NCI-H187 (cell line): ENCODE measurements around the gene SNX1.

Experiments
- DNase-seq, 2 experiments: peaks; one replicate each; lab custom pipeline; 2025; lab: John Stamatoyannopoulos, UW

The SNX1 gene

DNA sequence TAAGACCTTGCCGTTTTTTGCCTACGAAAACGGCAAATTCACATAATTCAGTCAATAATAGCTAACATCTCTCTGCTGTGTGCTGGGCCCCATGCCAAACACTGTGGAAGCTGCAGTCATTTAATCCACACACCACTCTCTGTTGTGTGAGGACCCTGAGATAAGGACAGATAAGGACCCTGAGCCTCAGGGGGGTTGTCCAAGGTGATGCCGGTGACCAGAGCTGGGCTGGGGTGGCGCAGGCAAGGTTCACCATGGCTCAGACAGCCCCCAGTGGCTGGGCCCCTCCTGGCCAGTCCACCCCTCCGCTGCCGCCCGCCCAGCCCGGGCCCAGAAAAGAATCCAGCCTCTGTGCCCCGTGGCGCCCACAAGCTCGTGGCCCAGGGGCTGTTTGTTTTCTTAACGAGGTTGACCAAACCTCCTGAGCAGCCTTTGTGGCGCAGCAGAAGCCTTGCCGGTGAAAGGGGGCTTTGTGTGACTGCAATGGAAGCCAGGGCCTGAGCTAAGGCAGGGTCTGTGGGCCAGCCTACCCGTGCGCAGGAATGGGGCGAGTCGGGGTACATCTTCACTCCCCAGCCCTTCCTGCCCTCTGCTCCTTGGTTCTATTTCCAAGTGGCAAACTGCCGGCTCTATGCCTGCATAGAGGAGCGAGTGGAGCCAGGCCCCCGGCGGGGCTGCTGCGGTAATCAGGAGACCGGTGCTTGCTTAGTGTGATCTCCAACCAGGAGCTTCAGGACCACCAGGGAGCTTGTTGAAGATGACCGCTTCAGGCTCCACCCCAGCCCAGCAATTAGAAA is 51.3 kb downstream of the SNX1 start:
- no peak for DNase-seq

DNA sequence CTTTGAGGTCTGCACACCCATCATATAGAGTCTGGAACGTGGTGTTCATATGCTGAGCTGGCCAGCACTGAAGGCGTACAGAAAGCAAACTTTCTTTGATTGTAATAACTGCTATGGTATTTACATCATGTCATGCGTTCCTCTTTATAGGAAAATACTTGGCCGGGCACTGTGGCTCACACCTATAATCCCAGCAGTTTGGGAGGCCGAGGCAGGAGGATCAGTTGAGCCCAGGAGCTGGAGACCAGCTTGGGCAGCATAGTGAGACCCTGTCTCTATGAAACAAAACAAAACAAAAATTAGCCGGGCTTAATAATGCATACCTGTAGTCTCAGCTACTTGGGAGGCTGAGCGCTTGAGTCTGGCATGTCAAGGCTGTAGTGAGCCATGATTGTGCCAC is 52.4 kb downstream of the SNX1 start:
- DNase-seq, result no peak

DNA sequence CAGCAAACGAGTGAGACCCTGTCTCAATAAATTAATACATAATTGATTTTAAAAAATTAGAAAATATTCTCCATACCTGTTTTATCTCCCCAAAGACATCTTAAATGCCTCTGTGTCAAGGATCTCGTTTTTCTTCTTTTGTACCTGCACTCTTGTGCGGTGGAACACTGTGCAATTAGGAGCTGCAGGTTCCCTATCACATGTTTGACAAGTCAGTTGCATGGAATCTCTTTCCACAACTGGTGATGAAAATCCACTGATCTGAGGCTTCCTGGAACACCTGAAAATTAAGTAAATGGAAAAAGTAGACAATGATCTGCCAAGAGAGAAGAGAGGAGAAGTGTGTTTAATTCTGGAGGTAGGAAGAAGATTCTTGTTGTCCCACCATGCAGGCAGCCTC is 52.8 kb downstream of the SNX1 start:
- no peak for DNase-seq

DNA sequence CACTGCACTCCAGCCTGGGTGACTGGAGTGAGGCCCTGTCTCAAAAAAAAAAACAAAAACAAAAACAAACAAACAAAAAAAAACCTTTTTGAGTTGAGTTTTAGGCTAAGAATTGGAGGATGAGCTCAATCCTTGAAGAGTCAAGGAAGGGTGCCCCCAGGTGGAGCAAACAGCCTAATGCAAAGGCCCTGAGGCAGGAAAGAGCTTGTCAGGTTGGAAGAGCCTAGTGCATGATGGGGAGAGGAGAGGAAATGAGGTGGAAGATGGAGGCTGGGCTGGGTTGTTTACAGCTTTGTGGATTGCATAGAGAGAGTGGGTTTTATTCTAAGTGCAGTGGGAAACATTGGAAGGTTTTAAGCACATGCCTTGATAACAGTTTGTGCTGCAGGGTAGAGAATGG is 53.6 kb downstream of the SNX1 start:
- no peak for DNase-seq

DNA sequence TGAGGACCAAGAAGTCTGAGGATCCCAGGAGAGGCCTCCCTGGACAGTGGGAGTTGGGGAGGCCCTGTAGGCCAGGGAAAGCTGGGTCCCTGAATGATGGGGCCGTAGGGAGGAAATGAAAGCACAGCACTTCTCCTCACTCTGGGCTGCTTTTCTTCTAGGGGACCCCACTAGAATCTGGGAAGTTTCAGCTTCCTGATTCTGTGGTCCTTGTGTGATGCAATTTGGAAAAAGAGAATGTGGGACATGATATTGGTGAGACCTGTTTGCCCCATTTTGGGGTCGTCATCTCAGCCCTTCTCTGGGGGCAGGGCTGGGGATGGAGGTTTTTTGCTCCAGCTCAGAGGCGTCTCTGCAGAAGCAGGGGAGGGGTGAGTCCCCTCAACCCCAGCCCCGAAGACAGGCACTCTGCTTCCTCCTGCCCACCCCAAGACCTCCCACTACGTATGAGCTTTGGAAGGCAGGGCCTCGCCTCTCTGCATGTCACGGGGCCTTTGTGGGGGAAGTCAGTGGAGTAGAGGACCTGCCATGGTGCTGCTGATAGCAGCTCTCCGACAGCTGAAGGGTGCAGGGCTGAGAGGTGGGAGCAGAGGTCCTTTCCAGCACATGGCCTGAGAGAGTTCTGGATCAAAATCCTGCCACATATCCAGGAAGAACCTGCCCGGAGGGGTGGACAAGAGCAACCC is 54.3 kb downstream of the SNX1 start:
- no peak for DNase-seq

DNA sequence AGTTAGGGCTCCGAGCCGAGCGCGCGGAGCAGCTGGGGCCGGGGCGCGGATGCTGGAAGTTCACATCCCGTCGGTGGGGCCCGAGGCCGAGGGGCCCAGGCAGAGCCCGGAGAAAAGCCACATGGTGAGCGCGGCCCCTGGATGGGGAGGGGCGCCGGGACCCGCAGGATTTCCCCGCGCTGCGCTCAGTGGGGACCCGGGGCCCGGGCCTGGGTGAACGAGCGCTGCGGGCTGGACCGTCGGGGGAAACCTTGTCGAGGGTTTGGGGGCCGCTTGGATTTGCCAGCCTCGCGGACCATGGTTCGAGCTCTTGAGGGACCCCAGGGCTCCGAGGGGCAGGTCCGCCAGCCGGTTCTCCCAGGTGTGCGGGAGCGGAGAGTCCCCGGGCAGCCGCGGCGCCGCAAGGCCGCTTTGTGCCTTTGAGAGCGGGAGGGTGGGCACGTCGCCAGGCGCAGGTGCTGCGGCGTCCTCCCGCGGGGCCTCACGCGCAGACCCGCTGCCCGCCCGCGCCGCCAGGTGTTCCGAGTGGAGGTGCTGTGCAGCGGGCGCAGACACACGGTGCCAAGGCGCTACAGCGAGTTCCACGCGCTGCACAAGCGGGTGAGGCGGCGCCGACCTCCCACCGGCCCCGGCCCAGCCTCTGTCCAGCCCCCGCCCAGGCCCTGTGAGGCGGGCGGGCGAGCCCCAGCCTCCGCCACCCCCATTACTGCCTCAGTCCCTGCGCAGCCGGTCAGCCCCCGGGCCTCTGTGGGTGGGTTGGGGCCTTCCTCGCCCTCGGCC is 56.1 kb downstream of the SNX1 start, which contains the start of gene SNX22:
Gene SNX22 (plus strand): TSS at position 5 of the 780 bp plus-strand sequence. CDS start 45 bp downstream, at position 50.
- DNase-seq, result no peak

DNA sequence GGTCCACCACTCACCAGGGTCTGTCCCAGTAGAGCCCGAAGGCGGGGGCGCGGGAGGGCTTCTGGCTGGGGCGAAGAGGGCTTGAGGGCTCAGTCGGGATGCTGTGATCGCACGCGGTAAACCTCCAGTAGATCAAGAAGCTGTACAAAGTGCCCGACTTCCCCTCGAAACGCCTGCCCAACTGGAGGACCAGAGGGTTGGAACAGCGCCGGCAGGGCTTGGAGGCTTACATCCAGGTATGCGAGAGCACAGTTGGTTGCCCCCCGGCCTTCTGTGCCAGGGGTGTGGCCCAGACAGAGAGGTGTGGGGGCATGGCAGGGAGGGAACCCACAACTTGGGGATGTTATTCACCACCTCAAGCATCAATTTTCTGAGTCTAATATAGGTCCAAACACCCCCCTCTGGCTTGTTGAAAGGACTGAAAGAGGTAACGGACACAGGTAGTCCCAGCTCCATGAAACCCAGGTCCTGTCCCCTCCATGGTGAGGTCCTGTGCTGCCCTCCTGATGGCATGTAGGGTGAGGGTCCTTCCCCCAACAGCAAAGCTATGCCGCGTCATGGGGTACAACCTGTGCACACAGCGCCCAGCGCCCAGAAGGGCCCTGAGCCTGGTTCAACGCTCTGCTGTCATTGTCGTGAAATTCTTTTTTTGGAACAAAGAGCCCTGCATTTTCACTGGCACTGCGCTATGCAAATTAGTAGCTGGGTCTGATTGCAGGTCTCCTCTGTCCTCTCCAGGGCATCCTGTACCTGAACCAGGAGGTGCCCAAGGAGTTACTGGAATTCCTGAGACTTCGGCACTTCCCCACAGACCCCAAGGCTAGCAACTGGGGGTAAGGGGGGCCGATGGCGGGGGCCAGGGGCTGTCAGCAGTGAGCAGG is 57.0 kb downstream of the SNX1 start:
- DNase-seq, result no peak

DNA sequence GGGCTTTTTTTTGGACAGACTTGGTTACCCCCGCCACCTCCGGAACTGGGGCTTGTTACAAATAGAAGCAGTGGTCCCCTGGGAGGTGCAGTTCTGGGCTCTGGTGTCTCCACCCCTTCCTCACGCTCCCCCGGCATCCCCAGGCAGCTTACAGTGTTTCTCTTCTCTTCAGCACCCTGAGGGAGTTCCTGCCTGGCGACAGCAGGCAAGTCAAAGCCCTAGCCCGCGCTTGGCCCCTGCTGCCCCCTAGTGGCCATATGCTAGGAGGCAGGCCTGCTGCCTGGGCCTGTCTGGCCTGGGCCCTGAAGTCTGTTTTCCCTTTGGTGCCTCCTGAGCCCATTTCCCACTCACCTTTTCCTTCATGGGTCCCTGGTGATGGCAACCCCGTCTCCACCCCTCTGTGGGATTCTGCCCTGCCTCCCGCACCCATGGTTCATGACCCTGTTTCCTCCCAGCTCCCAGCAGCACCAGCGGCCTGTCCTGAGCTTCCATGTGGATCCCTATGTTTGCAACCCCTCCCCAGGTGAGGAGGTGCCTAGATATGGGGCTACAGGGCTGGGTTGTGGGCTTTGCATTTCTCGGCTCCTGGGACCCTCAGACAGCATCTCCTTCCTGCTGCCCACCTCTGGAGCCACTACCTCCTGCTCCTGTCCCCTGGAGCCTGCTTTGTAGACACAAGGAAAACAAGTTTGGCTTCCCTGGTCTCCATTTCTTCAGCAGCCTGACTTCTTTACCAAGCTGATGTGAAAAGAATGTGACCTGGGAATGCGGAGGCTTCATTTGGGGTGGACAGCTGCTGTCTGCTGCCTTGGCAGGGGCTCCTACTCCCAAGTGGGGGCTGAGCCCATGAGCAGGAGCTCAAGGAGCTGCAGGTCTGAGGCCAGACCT is 57.9 kb downstream of the SNX1 start:
- peak; percentile 49 to 61 for DNase-seq

DNA sequence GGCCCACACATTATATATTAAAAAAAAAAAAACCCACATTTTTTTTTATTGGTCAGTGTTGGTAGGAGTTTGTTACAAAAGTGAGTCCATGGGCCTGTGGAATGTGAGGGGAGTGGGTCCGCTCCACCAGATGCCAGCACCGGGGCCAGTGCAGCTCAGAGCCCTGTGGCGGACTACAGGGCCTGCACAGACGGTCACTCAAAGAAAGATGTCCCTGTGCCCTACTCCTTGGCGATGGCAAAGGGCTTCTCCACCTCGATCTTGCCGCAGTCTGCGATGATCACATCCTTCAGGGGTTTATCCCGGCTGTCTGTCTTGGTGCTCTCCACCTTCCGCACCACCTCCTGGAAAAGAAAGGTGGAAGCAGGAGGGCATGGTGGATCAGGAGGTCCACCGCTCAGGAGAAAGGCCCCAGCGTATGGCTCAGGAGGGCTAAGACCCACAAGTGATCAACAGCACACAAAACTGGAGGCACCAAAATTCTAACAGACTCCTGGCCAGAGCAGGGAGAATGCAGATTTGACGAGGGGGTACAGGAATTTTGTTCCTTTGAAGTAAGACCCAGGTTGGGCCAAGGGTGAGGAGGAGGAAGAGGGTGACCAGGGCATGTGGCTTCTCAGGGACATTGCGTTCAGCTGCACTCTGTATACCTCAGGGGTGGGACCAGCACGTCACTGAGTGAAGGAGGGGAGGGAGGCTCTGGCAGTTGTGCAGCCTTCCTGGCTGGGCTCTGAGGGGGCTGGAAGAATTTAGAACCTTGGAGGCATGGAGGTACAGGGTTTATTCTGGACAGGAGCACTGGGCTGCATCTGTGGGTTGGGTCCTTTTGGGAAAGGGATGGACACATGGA is 60.2 kb downstream of the SNX1 start:
- DNase-seq, result no peak

DNA sequence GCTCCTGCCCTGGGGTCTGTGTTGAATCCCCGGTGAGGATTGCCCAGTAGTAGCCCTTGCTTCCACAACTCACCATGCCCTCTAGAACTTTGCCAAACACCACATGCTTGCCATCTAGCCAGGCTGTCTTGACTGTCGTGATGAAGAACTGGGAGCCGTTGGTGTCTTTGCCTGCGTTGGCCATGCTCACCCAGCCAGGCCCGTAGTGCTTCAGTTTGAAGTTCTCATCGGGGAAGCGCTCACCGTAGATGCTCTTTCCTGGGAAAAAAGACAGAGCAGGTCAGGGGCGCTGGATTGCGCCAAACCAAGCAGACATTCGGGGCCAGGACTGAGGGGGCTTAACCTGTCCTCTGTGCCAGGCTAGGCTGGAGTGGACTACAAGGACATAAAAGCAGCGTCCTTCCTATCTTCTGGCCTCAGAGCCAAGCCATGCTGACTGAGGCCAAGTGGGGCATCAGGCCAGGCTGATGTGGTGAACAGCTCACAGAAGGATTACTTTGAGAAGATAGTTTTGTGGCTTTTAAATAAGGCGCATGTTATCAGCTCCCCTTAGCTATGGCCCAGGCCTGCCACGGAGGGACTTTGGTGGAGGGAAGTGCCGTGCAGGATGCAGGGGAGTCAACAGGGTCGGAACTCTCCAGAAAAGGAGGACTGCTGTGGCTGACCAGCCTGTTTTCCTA is 61.0 kb downstream of the SNX1 start:
- no peak for DNase-seq

DNA sequence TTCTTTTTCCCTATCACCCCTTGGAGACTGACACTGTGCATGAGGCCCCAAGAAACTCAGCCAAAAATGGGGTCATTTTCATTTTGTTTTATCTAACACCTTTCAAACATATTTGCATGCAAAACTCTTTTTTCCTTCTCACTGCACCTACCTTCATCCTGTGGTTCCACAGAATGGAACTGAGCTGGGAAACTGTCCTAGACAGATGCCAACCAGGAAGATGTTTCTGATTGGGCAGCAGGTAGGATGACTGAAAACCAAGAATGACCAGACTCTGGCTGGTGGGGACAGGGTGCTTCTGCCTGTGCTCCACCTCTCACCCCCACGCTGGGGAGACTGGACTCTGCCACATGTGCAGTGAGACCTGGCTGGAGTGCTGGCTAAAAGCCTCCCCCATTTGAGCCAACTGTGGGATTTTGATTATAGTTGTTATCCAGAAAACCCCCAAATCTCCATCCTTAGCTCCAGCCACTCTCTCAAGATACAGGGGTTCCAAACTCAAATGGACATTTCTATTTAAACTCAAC is 61.9 kb downstream of the SNX1 start:
- no peak for DNase-seq

DNA sequence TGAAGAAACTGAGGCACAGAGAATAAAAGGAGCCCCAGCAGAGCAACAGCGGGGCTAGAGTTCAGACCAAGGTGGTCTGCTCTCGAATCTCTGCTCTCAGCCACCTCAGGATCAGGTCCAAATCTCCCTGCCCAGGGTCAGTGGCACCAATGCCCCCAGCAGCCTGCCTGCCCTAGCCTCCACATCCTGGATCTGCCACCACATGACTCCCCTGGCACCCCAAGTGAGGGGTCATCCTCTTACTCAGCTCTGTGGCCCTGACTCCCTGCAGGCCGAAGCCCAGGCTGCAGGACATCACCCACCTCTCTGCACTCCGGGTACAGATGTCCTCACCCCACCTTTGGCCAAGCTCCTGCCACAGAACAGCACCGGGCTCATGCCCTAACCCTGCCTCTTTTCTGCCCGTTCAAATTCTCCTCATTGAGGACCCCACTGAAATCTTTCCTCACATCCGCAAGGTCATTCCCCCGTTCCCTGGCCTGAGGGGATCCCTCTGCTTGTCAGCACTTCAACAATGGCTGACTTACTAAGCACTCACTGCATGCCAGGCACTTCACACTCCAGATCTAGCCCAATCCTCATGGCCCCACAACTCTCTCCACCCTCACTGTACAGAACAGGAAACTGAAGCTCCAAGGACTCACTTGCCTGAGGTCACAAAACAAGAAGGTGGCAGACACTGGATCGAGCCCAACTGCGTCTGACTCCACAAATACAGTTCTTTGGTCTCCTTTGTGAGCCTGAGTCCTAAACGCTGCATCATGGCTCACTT is 62.8 kb downstream of the SNX1 start:
- no peak for DNase-seq

DNA sequence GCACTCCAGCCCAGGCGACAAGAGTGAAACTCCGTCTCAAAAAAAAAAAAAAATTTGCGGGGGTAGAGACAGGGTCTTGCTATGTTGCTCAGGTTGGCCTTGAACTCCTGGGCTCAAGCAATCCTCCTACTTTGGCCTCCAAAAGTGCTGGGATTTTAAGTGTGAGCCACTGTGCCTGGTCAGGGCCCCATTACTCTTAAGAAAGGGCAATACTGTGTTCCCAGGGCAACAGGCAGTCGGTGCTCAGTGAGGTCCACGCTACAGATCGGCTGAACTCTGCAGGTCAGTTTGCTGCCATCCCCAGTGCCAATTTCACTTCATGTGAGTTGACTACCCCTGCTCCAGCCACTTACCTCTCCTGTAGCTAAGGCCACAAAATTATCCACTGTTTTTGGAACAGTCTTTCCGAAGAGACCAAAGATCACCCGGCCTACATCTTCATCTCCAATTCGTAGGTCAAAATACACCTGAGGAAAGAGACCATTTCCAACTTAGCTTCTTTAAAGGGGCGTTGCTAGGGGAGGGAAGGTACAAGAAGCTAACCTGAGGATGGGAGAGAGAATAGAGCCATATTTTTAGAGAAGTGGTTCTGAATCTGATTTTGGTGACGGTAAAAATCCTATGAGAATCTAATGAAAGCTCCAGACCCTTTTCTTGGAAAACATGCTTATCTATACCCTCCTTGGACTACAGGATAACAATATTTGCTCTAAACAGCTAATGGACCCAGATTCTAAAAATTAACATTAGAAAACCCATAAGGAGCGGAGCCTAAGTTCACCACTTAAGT is 66.1 kb downstream of the SNX1 start:
- no peak for DNase-seq

DNA sequence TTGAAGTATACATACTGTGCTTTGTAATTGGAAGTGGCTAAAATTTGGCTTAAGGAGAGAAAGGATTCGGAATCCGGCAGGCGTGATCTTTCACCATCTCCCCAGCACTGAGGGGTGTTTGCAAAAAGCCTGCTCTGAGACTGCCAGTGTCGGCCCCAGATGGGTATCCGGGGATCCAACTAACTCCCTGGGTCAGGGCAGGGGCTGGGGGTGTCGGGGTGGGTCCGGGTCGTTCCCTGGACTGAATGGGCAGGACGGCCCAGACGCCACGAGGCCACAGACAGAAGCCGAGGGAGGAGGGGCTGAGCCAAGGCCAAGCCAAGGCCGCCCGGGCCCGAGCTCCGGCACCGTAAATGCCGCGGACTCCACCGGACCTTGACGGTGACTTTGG is 66.7 kb downstream of the SNX1 start:
- no peak for DNase-seq

DNA sequence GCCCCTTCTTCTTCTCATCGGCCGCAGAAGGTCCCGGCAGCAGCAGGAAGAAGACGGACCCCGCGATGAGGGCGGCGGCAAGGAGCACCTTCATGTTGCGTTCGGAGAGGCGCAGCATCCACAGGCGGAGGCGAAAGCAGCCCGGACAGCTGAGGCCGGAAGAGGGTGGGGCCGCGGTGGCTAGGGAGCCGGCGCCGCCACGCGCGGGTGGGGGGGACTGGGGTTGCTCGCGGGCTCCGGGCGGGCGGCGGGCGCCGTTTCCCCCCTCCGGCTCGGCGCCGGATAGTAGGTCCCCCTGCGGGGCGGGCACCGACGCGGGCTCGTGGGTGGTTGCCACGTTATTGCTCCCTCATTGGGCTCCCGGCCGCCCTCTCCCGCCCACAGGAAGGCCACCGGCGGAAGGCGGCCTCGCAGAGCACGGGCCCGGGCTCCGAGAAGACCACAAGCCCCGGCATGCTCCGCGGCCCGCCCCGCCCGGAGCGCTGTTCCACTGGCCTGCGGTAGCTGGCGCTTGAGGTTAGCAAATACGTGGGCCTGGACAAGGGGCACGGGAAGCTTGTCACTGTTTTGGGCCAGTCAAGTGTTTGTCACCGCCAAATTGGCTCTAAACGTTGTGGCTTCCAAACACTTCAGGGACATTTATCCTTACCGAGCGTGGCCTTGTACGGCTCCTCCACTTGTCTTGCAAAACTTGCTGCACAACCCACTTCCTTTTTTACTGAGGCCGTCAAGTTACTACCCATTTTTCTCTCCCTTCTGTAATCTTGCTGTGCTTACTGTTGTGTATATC is 67.3 kb downstream of the SNX1 start, which contains the start of gene PPIB:
Gene PPIB (minus strand): TSS at position 154 of the 790 bp plus-strand sequence. CDS start 36 bp downstream, at position 118.
- DNase-seq, result peak; percentile 55 to 83

DNA sequence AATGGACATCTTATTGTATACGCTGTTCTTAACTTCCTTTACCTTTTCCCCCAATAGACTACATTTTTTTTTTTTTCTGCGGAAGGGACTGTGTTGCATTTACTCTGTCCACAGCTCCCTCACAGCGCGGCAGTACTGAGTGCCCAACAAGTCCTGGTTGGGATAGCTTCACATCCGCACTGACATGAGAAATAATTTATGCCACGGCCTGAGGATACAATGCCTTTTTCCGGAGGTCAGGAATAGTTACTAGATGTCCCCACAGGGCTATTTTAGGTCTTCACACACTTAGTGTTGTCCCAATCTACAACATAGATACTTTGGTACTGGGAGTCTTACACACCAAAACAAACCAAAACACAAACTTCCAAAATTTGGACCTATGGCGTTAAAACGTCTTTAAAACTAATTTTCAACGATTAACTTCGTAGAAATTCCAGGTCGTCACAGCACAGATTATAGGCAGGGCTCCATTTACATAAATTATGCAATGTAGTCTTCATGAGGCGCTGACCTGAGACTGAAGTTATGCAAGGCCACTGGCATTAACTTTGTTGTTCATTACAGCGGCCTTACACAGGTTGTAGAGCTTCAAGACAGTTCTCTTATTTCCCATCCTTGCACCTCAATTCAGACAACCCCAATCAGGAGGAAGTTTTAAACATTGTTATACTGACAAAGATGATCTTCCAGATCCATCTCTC is 68.0 kb downstream of the SNX1 start:
- no peak for DNase-seq
